NCI-H2107 treated with DMSO at 0.1 percent for 48 hours (cell line): ENCODE results near the gene CDKN2AIPNL.
"Not testable (repeated sequence)": the region's sequence is repeated elsewhere in the genome, so short reads cannot be mapped to it uniquely, and the experiment has no call there.

ENCODE experiments used
- DNase-seq: peaks from one replicate; lab custom pipeline; 2025; ENCODE audit not compliant: unreplicated experiment; lab: John Stamatoyannopoulos, UW

CDKN2AIPNL gene

DNA sequence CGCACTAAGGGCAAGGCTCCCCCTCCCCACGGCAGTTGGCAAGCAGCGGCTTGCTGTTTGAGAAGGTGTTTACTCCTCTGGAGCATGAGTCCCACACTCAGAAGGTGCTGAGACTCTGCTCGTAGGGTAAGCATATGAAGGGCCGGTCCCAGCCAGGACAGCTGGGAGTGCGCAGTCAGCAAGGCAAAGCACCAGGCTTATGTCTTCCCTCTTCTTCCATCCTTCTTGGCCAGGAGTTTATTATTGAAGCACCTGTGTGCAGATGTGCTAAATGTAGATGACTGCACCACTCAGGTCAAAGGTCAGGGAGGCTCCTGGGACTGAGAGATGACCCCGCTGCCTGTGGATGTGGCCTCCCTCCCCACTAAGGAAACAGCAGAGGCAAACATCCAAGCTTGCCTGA, 27.0 kb upstream of the CDKN2AIPNL start:
- DNase-seq = no peak

DNA sequence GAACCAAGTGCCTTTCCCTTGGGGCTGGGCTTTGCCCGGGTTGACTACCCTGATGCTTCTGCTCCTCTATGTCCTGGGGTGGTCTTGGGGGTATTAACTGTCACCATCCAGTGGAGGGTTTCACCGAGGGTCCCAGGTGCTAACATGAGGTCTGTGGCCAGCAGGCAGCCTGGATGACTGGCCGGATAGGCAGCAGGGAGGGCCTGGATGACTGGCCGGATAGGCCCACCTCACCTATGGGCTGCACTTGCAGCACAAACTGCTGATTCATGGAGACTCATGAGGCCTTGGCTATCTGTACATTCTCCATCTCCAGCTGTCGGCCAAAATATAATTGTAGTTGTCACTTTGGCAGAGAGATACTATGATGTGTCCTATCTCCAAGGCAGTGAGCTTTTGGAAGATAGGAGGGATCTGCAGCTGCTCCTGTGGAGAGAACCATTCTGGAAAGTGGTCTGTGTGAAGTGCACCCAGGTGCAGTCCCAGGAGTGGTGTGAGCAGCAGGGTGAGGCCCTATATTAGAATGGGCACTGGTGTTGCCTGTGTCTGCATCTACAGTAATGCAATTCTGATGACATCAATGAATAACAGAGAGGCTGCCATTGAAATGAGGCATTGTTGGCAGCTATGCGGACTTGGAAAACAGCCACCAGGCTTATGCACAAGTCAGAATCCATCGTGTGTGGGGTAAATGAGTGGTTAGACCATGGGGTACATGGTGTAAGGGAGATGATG, 26.3 kb upstream of the CDKN2AIPNL start:
- DNase-seq = no peak

DNA sequence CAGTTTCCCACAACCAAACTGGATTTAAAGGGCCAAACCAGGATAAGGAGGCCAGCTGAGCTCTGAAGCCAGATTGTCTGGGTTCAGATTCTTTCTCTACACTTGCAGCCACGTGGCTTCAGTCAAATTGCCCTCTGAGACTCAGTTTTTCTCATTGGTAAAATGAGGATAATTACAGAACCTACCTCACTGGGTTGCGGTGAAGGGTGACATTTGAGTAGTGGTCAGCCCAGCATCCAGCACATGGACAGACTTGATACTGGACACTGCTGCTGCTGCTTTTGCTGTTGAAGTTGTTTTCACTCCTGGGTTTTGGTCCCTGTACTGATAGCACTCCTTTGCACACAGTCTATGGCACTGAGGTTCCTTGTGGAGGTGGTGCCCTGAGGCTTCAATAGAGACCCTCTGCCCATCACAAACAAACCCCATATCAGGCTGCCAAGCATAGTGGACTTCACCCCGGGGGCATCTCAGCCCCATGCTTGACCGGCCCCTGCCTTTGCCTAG, 25.7 kb upstream of the CDKN2AIPNL start:
- DNase-seq = no peak

DNA sequence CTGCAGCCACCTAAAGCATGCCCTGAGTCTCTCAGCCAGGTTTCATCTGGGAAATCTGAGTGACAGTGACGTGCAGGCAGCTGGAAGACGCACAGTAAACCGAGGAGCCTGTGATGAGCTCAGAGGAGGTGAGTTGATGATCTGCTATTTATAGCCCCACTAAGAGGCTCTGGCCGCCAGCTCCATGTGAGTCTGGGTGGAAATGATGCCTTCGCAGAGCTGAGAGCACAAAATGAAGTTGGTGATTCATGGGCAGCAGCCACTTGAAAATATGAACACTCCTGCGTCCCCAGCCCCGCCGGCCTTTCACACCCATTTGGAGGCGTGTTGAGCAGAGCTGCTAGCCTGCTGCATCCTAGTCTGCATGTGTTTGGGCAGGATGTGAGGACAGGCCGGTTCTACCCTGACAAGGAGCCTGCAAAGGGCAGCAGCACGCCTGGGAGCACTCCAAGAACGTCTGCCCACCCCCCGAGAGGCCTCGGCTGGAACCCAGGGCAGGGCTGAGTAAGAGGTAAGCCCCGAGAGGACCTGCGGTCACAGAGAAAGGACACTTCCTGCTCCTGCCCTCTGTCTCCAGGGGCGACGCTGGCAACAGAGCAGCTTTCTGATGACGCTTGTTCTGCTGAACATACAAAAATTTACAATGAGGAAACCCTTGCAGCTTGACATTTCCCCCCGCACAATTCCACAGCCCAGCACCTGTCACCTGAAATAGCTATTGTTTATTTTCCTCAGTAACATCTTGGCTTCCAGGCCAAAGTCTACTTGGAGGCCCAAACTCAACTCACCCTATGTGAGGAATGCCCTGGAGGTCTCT, 25.1 kb upstream of the CDKN2AIPNL start:
- peak; percentile 41 for DNase-seq

DNA sequence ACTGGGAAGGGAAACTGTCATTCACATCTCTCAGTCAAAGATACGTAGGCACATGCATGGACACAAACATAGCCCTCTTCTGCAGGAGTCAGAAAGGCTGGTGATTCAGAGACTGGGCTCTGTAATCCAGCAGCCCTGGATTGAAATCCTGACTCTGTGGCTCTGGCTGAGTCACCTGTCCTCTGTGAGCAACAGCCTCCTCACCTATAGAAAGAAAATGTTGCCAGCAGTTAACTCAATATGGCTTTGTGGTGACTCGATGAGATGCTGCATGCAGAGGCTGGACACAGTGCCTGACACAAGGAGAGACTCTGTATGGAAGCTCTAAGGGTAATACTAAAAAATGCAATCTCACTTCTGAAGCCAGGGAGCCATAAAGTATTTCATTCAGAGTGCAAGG, 23.9 kb upstream of the CDKN2AIPNL start:
- DNase-seq = no peak

DNA sequence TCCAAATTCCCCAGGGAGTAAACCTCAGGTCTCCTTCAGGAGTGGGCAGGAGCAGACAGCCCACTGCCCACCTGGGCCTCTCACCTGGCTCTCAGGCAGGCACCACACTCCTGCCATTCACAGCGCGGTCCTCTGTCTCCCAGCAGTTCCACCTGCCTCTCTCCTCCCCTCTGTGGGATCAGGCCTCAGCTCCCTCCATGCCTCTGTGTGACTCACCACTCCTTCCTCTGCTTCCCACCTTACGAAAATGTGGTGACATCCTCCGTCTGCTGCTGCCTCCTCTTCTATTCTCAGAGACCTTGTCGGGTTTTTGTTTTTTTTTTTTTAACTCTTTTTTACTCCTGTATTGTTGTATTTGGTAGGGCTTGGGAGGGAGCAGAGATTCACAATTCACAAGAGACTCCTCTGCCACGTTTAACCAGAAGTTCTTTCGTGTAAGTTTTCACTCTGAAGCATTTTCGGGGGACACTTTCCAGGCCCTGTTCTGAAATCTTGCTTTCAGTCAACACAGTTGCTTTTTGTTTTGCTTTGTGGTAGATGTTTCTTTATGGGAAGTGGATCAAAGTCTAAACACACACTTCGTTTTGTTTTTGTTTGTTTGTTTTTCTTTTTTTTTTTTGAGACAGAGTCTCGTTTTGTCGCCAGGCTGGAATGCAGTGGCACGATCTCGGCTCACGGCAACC, 21.1 kb upstream of the CDKN2AIPNL start:
- DNase-seq = peak; percentile 41

DNA sequence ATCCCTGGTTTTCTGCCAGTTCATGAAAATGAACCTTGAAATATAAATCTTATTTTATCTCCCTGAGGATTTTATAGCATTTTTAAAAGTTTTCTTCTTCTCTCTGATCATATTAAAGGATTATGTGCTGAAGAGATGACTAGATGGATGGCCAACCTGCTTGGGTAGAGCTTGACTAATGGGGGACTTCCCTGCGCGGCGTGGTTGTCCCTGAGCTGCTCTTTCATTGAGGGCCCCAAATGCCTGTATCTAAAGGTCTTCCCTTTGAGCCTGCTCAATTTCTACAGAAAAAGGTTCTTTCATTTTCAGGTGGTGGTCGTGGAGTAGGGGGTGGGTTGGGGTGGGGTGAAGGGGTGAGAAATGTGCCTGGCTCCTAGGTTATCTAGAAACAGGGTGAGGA, 20.5 kb upstream of the CDKN2AIPNL start:
- DNase-seq = no peak

DNA sequence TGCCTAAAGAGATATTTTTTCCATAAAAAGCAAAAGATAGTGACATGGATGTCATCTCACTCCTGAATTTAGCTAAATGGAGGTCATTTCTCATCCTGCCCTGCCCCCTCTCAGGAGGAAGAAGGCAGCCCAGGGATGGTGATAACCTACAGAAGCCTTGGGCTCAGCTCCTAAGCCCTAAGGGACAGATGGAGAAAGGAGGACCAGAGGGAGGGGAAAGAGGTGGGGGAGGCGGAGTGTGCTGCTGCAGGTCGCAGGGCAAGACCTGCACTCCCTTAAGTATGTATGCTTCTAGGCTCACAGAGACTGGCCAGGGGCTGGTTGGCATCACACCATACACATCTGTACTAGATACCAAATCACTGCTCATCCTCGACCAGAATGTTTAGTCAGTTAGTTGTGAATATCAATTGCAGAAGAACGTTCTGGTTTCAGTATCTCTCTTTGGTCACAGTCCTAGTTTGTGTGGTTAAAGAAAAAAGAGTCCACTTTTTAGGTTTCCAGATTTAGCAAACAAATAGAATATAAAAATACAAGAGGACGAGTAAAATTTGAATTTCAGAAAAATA, 18.4 kb upstream of the CDKN2AIPNL start:
- no peak for DNase-seq

DNA sequence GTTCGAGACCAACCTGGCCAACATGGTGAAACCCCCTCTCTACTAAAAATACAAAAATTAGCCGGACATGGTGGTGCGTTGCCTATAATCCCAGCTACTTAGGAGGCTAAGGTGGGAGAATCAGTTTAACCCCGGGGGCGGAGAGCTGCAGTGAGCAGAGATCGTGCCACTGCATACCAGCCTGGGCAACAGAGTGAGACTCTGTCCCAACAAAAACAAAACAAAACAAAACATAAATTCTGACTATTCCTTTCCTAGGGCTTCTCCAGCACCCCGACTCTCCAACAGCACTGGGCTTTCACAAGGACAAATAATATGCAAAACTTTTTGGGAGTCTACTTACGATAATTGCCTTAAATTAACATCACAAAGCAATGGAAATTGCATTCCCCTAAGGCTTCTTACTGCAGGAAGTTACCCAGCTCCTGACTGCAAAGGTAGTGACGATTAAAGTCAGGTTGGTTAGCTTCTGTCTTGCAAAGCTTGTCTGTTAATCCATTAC, 15.9 kb upstream of the CDKN2AIPNL start:
- no peak for DNase-seq

DNA sequence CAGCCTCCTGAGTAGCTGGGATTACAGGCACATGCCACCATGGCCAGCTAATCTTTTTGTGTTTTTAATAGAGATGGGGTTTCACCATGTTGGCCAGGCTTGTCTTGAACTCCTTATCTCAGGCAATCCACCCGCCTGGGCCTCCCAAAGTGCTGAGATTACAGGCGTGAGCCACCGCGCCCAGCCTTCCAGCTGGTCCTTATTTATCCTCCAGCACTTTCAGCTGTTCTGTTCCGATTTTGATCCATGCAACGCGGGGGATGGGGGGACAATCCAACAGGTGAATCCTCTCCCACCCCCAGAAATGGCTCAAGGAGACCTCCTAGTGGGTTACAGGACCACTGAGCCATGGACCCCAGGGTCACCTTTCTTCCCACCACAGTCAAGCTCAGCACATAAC, 14.7 kb upstream of the CDKN2AIPNL start:
- no peak for DNase-seq

DNA sequence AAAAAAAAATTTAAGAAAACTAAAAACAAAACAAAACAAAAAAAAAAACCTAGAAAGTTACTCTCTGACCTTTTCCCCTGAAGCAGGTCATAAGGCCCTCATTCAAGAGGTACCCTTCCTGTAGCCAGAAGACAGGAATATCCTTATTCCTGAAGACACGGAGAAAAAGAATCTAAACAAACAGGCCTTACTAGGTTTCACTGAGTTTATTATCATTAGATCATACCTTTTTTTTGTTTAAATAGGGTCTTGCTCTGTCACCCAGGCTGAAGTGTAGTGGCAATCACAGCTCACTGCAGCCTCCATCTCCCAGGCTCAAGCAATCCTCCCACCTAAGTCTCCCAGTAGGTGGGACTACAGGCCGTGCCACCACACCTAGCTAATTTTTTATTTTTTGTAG, 11.7 kb upstream of the CDKN2AIPNL start:
- no peak for DNase-seq

DNA sequence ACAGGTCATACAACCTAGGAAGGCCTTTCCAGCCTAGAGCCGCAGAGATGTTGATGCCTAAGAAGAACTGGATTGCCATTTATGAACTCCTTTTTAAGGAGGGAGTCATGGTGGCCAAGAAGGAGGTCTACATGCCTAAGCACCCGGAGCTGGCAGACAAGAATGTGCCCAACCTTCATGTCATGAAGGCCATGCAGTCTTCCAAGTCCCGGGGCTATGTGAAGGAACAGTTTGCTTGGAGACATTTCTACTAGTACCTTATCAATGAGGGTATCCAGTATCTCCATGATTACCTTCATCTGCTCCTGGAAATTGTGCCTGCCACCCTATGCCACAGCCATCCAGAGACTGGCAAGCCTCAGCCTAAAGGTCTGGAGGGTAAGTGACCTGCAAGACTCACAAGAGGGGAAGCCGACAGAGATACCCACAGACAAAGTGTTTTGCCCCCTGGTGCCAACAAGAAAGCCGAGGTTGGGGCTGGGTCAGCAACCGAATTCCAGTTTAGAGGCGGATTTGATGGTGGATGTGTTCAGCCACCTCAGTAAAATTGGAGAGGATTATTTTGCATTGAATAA, 11.2 kb upstream of the CDKN2AIPNL start:
- DNase-seq = no peak

DNA sequence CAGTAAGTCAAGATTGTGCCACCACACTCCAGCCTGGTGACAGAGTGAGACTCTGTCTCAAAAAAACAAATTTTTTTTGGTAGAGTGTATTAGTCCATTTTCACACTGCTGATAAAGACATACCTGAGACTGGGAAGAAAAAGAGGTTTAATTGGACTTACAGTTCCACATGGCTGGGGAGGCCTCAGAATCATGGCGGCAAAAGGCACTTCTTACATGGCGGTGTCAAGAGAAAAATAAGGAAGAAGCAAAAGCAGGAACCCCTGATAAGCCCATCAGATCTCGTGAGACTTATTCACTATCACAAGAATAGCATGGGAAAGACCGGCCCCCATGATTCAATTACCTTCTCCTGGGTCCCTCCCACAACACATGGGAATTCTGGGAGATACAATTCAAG, 9.4 kb upstream of the CDKN2AIPNL start:
- not testable (repeated sequence) for DNase-seq

DNA sequence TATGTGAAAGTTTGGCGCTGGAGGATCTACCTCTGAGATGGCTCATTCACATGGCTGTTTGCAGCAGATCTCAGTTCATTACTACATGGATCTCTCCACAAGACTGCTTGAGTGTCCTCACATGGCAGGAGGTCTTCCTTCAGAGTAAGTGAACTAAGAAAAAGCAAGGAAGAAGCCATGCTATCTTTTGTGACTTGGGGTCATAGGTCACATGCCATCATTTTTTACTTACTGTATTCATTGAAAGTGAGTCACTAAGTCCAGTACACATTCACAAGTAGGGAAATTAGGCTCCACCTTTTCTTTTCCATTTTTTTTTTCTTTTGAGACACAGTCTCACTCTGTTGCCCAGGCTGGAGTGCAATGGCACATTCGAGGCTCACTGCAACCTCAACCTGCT, 8.7 kb upstream of the CDKN2AIPNL start:
- no peak for DNase-seq

DNA sequence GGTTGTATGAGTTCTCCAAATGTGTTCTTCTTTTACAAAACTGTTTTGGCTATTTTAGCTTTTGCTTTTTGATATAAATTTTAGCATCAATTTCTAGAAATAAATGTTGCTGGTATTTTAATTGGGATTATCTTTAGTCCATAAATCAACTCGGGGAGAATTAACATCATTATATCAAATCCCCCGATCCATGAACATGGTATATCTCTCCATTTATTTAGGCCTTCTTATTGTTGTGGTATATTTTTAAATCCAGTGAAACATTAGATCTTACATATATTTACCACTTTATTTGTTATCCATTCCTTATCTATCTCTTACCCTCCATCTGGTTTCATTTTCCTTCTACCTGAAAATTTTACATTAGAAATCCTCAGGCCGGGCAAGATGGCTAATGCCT, 7.3 kb upstream of the CDKN2AIPNL start:
- DNase-seq = no peak

DNA sequence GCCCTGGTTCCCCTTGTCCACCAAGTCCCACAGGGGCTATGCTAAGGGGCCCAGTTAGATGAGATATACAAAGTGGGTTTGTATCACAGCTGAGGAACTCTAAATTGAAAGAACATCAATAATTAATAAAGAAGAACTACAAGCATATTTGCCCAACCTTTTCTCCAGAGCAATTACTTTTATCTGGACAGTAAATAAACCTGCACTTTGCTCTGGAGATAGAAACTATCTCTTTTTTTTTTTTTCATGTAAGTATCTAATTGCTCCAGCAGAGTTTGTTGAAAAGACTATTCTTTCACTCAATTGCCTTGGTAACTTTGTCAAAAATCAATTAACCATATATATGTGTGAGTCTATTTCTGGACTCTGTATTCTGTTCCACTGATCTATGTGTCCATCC, 6.0 kb upstream of the CDKN2AIPNL start:
- DNase-seq = no peak

DNA sequence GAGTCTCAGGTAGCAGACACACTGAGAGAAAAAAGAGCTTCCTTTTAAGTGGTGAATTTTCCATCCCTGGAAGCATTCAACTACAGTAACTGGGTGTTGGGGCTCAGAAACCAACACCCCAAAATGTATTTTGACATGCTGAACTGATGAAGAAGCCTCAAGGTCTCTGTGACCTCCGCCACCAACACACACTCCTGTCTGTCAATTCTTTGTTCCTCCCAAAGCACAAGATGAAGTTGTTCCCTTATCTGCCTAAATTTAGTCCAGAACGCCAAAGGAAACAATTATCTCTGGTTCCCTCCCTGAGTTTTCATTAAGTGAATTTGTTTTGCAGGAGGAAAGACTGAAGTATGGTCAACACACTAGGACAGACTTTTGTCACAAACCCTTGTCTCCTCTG, 1.4 kb upstream of the CDKN2AIPNL start:
- DNase-seq = no peak

DNA sequence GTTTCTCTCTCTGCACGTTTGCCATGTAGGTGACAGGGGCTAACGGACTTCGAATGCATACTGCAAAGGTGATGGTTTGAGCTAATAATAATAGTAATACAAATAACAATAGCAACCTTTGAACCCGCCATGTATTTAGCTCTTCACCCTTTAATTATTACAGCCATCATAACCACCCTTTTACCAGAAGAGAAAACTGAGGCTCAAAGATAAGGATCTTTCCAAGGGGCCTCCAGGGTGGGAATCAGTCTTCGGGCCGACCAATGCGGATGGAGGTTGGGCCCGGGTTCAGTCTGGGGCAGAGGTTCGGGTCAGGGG, 494 bp downstream of the CDKN2AIPNL start:
- no peak for DNase-seq

DNA sequence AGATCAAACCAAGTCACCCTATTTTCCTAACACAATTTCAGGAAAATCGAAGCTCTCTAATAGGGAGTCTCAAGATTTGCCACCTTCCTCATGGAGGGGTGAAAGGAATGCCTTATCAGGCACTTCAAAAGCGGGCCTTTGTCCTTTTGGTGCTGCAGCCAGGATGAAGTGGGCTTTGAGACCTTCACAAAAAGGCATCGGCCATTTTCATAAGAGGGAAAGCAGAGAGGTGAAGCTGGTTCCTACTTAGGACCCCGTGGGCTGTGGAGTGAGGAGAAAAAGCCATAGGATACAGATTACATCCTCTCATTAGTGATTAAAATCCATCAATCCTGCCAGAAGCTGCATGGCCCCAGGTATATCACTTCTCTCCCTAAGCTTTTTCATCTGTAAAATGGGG, 859 bp downstream of the CDKN2AIPNL start:
- DNase-seq = no peak

DNA sequence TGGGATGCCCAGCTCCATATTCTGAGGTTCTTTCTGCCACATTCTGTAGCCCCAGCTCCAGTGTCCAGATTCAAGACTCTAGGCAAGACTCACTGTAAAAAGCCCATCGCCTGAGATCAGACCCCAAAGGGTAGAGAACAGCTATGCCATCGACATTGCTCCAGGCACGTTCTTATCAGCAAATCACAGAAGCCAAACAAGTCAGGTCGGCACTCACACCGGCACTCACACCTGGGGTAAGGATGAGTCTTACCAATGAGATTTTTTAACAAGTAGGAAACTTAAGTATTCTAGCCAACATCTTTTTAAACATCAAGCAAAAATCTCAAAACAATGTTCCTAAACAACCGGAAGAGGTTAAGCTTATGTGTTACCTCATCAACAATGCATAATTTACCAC, 2.4 kb downstream of the CDKN2AIPNL start:
- DNase-seq = no peak

DNA sequence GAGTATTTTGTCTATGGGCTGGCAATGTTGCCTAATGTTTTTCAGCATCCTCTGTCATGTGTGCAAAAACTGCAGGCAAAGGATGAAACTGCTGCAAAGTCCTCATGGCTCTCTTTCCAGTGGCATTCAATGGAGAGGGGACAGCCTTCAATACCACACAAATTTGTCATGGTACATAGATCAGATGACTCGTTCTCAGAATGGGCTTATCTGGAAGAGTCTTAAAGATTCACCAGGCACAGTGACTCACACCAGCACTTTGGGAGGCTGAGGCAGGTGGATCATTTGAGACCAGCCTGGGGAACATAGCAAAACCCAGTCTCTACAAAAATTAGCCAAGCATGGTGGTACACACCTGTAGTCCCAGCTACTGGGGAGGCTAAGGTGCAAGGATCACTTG, 5.3 kb downstream of the CDKN2AIPNL start:
- DNase-seq = no peak
